Esophagus squamous epithelium (tissue), 5 donors: ENCODE measurements around the gene ZBTB21. TPM values are rescaled to one million over a fixed set of nuclear protein-coding genes. Genes with fewer than 3 reads are reported as not detected.

Source experiments
- DNase-seq: peaks from one replicate; lab custom pipeline; 2025; lab: John Stamatoyannopoulos, UW
- H3K27ac ChIP-seq, 4 donors: fragments of 200-600 bp; sonication (generic); one replicate each; pipeline ENCODE4 v1.5.1; 2016 to 2019; ENCODE audit warnings: mild to moderate bottlenecking in 1 of 4
- H3K27me3 ChIP-seq, 4 donors: fragments of 200-600 bp; sonication (generic); 1 replicate in 3 of 4; 2 replicates in 1 of 4; pipeline versions ENCODE4 v1.5.1 to v1.6.0; 2017 to 2021; ENCODE audit warnings: antibody characterized with exemption in 1 of 4
- H3K36me3 ChIP-seq, 3 donors: fragments of 200-600 bp; sonication (generic); one replicate each; pipeline ENCODE4 v1.5.1; 2016 to 2019
- H3K4me1 ChIP-seq, 3 donors: fragments of 200-600 bp; sonication (generic); one replicate each; pipeline ENCODE4 v1.5.1; 2017 to 2019
- H3K4me3 ChIP-seq, 4 donors: fragments of 200-600 bp; sonication (generic); 1 replicate in 3 of 4; 2 replicates in 1 of 4; pipeline ENCODE4 v1.5.1; 2016 to 2019; ENCODE audit warnings: mild to moderate bottlenecking in 2 of 4, moderate library complexity in 1 of 4
- H3K9me3 ChIP-seq, 3 donors: fragments of 200-600 bp; sonication (generic); one replicate each; pipeline ENCODE4 v1.5.1; 2016 to 2019
- POLR2A ChIP-seq, 4 donors: fragments of 450-650 bp; IDR thresholded peaks; one replicate each; pipeline ENCODE4 v1.6.1; 2017; ENCODE audit warnings: antibody characterized with exemption in 4 of 4, mild to moderate bottlenecking in 4 of 4, moderate library complexity in 3 of 4
- WGBS, 2 donors: methylation state at CpG; one replicate each; pipeline ENCODE4 v1.1.5; 2018; 5-methylcytosine and 5-hydroxymethylcytosine counted together
- intact Hi-C: fragments of 100-400 bp; cut with DNase I; formaldehyde crosslinking; loops from one replicate; pipeline ENCODE4 v1.15.0; 2022
- total RNA-seq, 4 donors: library from RNA; depleted of rRNA; stranded (reverse); fragments of >200 nt; gene quantifications; one replicate each; pipeline ENCODE4 v1.1.0, GENCODE V29; 2016
- TF ChIP-seq, protein P1 (sequence below), 6 experiments: fragments of 450-650 bp in 4 of 6; fragments of 200-600 bp in 2 of 6; sonication (generic) in 2 of 6; IDR thresholded peaks; one replicate each; pipeline ENCODE4 v1.5.1; 2016 to 2019; ENCODE audit warnings: antibody characterized with exemption in 6 of 6, mild to moderate bottlenecking in 4 of 6, moderate library complexity in 4 of 6
- donor health status: DM: yes; HTN: yes; CAD: no.

The ZBTB21 gene
- total RNA-seq, 4 donors from 2014 or later: 5.9 to 10.3 (median 7.8) TPM

DNA sequence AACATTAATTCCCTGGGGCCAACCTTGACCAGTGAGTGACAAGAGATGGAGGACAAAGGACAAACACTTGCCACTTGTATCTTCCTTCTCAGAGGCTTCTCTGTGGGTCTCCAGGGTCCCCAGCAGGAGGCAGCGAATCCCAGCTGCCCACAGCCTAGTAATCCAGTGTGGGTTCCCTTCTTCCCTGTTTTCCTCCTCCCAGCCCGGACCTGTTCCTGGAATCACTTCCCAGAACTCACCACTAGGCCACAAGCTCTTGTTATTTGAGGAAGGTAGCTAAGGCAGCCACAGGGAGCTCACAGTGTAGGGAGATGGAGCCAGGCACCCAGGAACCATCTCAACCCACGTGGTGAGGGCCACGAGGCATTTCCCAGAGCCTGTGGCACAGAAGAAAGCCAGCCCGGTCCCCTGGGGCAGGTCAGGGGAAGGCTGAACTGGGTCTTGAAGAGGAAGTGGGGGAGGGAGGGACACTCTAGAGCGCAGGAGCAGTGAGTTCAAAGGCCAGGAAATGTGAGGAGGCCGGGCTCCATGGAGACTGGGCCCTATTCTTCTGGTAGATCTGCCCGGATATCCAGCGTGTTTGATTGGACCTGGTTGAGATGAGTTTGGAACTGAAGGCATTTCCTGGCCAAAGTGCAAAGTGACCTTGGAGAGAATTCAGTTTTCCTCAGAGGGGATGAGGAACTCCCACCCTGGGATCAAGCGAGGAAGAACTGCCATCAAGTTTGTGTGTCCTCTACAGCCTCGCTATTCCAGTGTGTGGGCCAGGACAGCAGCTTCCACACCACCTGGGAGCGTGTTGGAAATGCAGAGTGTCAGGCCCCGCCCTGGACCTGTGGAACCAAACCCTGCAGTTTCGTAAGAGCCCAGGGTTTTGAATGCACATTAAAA lies 36.1 kb downstream of the ZBTB21 start:
- Histone ChIP-seq H3K4me1 (peaks cover 10 to 38% (median 12%) of the 10 kb centered on the region in 3 donors), H3K27me3 (no peaks in the 10 kb centered on the region), H3K9me3 (no peaks in the 10 kb centered on the region), H3K4me3 (no peak overlapping the region), H3K36me3 (no peaks in the 10 kb centered on the region), H3K27ac (peak overlapping the region in 2 of 4 donors; percentile 23 to 59)
- DNase-seq: no peak
- WGBS, 2 donors: 62 to 80% methylated on average over 7 to 8 of the region's 14 CpGs
- TF ChIP-seq POLR2A (IDR thresholded peaks at IDR 0.05): no peak
- TF ChIP-seq, protein P1, sequence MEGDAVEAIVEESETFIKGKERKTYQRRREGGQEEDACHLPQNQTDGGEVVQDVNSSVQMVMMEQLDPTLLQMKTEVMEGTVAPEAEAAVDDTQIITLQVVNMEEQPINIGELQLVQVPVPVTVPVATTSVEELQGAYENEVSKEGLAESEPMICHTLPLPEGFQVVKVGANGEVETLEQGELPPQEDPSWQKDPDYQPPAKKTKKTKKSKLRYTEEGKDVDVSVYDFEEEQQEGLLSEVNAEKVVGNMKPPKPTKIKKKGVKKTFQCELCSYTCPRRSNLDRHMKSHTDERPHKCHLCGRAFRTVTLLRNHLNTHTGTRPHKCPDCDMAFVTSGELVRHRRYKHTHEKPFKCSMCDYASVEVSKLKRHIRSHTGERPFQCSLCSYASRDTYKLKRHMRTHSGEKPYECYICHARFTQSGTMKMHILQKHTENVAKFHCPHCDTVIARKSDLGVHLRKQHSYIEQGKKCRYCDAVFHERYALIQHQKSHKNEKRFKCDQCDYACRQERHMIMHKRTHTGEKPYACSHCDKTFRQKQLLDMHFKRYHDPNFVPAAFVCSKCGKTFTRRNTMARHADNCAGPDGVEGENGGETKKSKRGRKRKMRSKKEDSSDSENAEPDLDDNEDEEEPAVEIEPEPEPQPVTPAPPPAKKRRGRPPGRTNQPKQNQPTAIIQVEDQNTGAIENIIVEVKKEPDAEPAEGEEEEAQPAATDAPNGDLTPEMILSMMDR (IDR thresholded peaks at IDR 0.05): peak in 1 of 6 experiments; percentile 29
- intact Hi-C loops: no loop called here

DNA sequence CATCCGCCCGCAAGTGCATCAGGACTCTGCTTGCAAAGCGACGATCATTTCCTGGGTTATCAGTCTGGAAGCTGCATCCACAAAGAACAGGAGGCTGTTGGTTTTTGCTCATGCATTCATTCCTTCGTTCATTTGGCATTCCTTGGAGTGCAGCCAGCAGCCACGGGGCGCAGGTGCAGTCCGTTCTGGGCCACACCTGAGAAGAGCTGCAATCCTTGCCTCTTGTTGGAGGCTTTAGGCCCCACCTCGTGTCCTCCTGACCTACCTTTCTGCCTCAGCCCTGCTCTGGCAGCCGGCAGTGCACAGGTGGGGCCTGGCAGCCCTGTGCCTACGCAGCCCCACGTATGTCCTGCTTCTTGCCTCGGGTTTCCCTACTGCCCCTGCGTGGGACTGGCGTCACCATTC lies 36.7 kb downstream of the ZBTB21 start:
- peaks cover 10 to 44% (median 12%) of the 10 kb centered on the region in 3 donors for H3K4me1 ChIP-seq
- TF ChIP-seq POLR2A (IDR thresholded peaks at IDR 0.05): no peak
- TF ChIP-seq, protein P1 (IDR thresholded peaks at IDR 0.05): no peak
- H3K27me3 ChIP-seq: no peaks in the 10 kb centered on the region
- no peaks in the 10 kb centered on the region for H3K9me3 ChIP-seq
- WGBS, 2 donors: 41 to 61% methylated on average over 13 to 15 of the region's 15 CpGs
- H3K27ac ChIP-seq: peak overlapping the region in 2 of 4 donors; percentile 23 to 59
- H3K4me3 ChIP-seq: no peak overlapping the region
- DNase-seq: no peak
- no peaks in the 10 kb centered on the region for H3K36me3 ChIP-seq
- intact Hi-C loops: no loop called here

DNA sequence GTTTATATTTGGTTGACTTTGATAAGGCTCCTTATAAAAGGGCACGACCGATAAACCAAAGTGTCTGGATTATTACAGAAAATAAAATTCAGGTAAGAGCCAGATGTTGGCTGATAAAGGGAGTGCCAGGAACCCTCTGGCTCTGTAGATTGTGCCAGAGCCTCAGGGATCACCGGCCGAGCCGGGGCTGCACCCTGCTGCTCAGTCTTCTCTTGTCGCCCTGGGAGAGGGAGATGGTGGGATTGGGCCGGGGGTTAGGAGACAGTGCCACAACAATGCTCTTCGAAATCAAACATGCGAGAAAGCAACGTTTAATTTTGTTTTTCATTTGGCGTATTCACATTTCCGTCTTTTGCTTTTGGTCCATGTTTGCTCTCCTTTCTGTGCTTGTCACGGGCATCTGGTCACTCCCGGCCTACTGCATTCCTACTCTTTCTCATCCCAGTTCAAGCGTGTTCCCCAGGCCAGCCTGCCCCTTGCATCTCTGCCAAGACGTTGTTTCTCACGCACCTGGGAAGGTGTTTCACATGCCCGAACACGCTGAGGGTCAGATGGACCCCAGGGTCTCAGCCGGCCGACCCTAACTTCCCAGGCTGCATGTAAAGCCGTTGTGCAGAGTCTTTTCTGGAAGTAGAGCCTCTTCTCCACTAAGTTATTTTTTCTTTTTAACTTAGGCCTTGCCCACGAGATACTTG lies 37.5 kb downstream of the ZBTB21 start:
- H3K9me3 ChIP-seq: no peaks in the 10 kb centered on the region
- no peaks in the 10 kb centered on the region for H3K36me3 ChIP-seq
- no peaks in the 10 kb centered on the region for H3K27me3 ChIP-seq
- no peak for DNase-seq
- intact Hi-C loops: no loop called here
- TF ChIP-seq POLR2A (IDR thresholded peaks at IDR 0.05): no peak
- TF ChIP-seq, protein P1 (IDR thresholded peaks at IDR 0.05): no peak
- H3K4me3 ChIP-seq: no peak overlapping the region
- H3K27ac ChIP-seq: no peak overlapping the region
- WGBS, 2 donors: 87 to 93% methylated on average over 21 to 23 of the region's 23 CpGs
- H3K4me1 ChIP-seq: peaks cover 10 to 51% (median 12%) of the 10 kb centered on the region in 3 donors

DNA sequence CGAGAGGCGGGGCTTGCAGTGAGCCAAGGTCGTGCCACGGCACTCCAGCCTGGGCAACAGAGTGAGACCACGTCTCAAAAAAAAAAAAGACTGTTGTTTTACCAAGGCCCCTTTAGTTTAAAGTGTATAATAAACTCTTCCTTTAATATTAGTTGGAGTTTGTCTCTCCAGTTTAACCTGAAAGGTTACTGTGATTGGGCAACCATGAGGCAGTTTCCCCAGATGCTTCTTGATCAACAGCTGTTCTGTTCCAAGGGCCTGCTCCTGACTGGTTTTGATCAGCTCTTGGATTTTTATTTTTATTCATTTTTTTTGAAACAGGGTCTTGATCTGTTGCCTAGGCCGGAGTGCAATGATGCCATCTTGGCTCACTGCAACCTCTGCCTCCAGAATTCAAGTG lies 38.3 kb downstream of the ZBTB21 start:
- Histone ChIP-seq H3K9me3 (no peaks in the 10 kb centered on the region), H3K4me1 (peaks cover 10 to 59% (median 12%) of the 10 kb centered on the region in 3 donors), H3K36me3 (no peaks in the 10 kb centered on the region), H3K27ac (peak overlapping the region in 1 of 4 donors; percentile 38), H3K27me3 (no peaks in the 10 kb centered on the region), H3K4me3 (no peak overlapping the region)
- WGBS, 2 donors: 85 to 88% methylated on average over 6 of the region's 6 CpGs
- DNase-seq: no peak
- intact Hi-C loops: no loop called here
- TF ChIP-seq, protein P1 (IDR thresholded peaks at IDR 0.05): no peak
- no peak for TF ChIP-seq POLR2A (IDR thresholded peaks at IDR 0.05)
